Trophoblast cell (in vitro differentiated cells and primary cell): Measurements from ENCODE around the gene NEK5.
"Not testable (repeated sequence)": the region's sequence is repeated elsewhere in the genome, so short reads cannot be mapped to it uniquely, and the experiment has no call there.

ENCODE experiments used
- DNase-seq, 2 donors: peaks; one replicate each; pipeline ENCODE4 v3.0.0-alpha.2; 2016
- H2AFZ ChIP-seq: 2 replicates; pipeline ENCODE4 v1.6.1; 2013; ENCODE audit warnings: low read length, moderate library complexity, mild to moderate bottlenecking; ENCODE audit not compliant: insufficient read depth, poor library complexity
- H2AK5ac ChIP-seq: 2 replicates; pipeline ENCODE4 v1.6.1; 2013; ENCODE audit warnings: mild to moderate bottlenecking, low read length
- H2BK120ac ChIP-seq: 2 replicates; pipeline ENCODE4 v1.6.1; 2013; ENCODE audit warnings: low read length, mild to moderate bottlenecking, moderate library complexity; ENCODE audit not compliant: insufficient read depth, poor library complexity
- H2BK12ac ChIP-seq: 2 replicates; pipeline ENCODE4 v1.6.1; 2013; ENCODE audit warnings: mild to moderate bottlenecking, low read length, moderate library complexity
- H2BK5ac ChIP-seq: 2 replicates; pipeline ENCODE4 v1.6.1; 2013; ENCODE audit warnings: low read length, low read depth, moderate library complexity, mild to moderate bottlenecking; ENCODE audit not compliant: poor library complexity
- H3K14ac ChIP-seq: 2 replicates; pipeline ENCODE4 v1.6.1; 2013; ENCODE audit warnings: mild to moderate bottlenecking, low read length
- H3K18ac ChIP-seq: 2 replicates; pipeline ENCODE4 v1.6.1; 2013; ENCODE audit warnings: mild to moderate bottlenecking, low read length
- H3K23ac ChIP-seq: 2 replicates; pipeline ENCODE4 v1.6.1; 2013; ENCODE audit warnings: low read length
- H3K27ac ChIP-seq: 2 replicates; pipeline ENCODE4 v1.5.1; 2013; ENCODE audit warnings: low read depth, mild to moderate bottlenecking, inconsistent platforms, low read length, moderate library complexity
- H3K27me3 ChIP-seq: 2 replicates; pipeline ENCODE4 v1.6.1; 2013; ENCODE audit warnings: inconsistent platforms, mild to moderate bottlenecking, low read length, moderate library complexity; ENCODE audit not compliant: insufficient read depth
- H3K36me3 ChIP-seq, 2 experiments: 1 replicate in 1 of 2; 2 replicates in 1 of 2; pipeline ENCODE4 v1.6.1; 2013; ENCODE audit warnings: low read length in 2 of 2, mild to moderate bottlenecking in 2 of 2, moderate library complexity in 1 of 2; ENCODE audit not compliant: insufficient read depth in 2 of 2, control insufficient read depth in 1 of 2
- H3K4ac ChIP-seq: 2 replicates; pipeline ENCODE4 v1.6.1; 2013; ENCODE audit warnings: low read depth, mild to moderate bottlenecking, low read length, moderate library complexity
- H3K4me1 ChIP-seq, 2 experiments: 1 replicate in 1 of 2; 2 replicates in 1 of 2; pipeline ENCODE4 v1.6.1; 2013; ENCODE audit warnings: low read length in 2 of 2, mild to moderate bottlenecking in 2 of 2, moderate library complexity in 1 of 2; ENCODE audit not compliant: insufficient read depth in 2 of 2, control insufficient read depth in 1 of 2
- H3K4me2 ChIP-seq: 2 replicates; pipeline ENCODE4 v1.6.1; 2013; ENCODE audit warnings: inconsistent platforms, mild to moderate bottlenecking, low read length, moderate library complexity
- H3K4me3 ChIP-seq: 2 replicates; pipeline ENCODE4 v1.5.1; 2013; ENCODE audit warnings: mild to moderate bottlenecking, low read depth, low read length, inconsistent platforms
- H3K79me1 ChIP-seq: one replicate; pipeline ENCODE4 v1.6.1; 2013; ENCODE audit warnings: low read length
- H3K79me2 ChIP-seq: 2 replicates; pipeline ENCODE4 v1.6.1; 2013; ENCODE audit warnings: low read length, mild to moderate bottlenecking; ENCODE audit not compliant: control insufficient read depth, insufficient read depth, poor library complexity
- H3K9ac ChIP-seq: 2 replicates; pipeline ENCODE4 v1.6.1; 2013; ENCODE audit warnings: mild to moderate bottlenecking, low read length
- H3K9me3 ChIP-seq: 2 replicates; pipeline ENCODE4 v1.6.1; 2013; ENCODE audit warnings: low read depth, mild to moderate bottlenecking, control low read depth, inconsistent platforms, low read length; ENCODE audit not compliant: insufficient read depth
- H4K12ac ChIP-seq: 2 replicates; pipeline ENCODE4 v1.6.1; 2013; ENCODE audit warnings: low read depth, mild to moderate bottlenecking, low read length, moderate library complexity
- H4K8ac ChIP-seq: 2 replicates; pipeline ENCODE4 v1.6.1; 2013; ENCODE audit warnings: low read depth, mild to moderate bottlenecking, low read length, moderate library complexity
- H4K91ac ChIP-seq: one replicate; pipeline ENCODE4 v1.6.1; 2013; ENCODE audit warnings: low read depth, mild to moderate bottlenecking, low read length, moderate library complexity
- WGBS: extraction: QIAGEN DNeasy Blood & Tissue Kit; methylation state at CpG from one replicate; pipeline ENCODE4 v1.1.7; 2013; ENCODE audit warnings: missing lambda C conversion rate; ENCODE audit not compliant: insufficient read length, insufficient coverage; ENCODE audit errors: extremely low coverage; 5-methylcytosine and 5-hydroxymethylcytosine counted together

Gene NEK5

DNA sequence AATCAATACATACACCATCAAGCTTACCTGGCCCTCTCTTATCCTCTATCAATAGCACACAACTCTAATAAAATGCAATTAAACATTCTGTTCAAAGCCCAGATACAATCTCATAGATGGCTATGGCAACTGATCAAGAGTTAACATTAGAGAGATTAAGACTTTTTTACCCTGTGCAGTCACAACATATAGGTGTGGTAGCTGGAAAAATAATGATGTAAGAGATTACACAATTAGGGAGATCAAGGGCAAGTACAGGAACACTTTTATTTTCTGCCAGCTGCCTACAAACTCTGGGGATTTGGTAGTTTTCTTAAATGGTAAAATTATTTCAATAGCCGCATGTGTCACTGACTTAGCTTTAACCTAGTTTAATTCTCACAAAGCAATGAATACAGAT lies 42.8 kb upstream of the NEK5 start:
- not testable (repeated sequence) for H4K91ac ChIP-seq, DNase-seq, H4K12ac ChIP-seq, H2BK12ac ChIP-seq, H2AFZ ChIP-seq, H3K27ac ChIP-seq, H3K14ac ChIP-seq, H3K18ac ChIP-seq, H2BK5ac ChIP-seq, H3K79me2 ChIP-seq, H2BK120ac ChIP-seq, H3K23ac ChIP-seq, H3K4me2 ChIP-seq, H3K9me3 ChIP-seq, H3K9ac ChIP-seq, H3K27me3 ChIP-seq, H3K4me1 ChIP-seq, H4K8ac ChIP-seq, H3K4ac ChIP-seq, H3K79me1 ChIP-seq, H2AK5ac ChIP-seq, H3K4me3 ChIP-seq
- peaks cover 10 to 16% of the 10 kb centered on the region in 2 experiments for H3K36me3 ChIP-seq
- no CpG with 5 or more reads among the region's 1 CpG for WGBS

- H4K8ac ChIP-seq, H3K4me1 ChIP-seq, H2BK120ac ChIP-seq, H3K23ac ChIP-seq, H3K18ac ChIP-seq, H3K79me2 ChIP-seq, H4K12ac ChIP-seq, H3K14ac ChIP-seq, H3K27me3 ChIP-seq, H3K79me1 ChIP-seq, DNase-seq, H3K4ac ChIP-seq, H3K9ac ChIP-seq, H2BK12ac ChIP-seq, H4K91ac ChIP-seq, H3K9me3 ChIP-seq, H2BK5ac ChIP-seq, H3K4me3 ChIP-seq, H3K4me2 ChIP-seq, H3K27ac ChIP-seq, H2AFZ ChIP-seq, H2AK5ac ChIP-seq: not testable (repeated sequence)
- WGBS = no CpG with 5 or more reads among the region's 1 CpG
- H3K36me3 ChIP-seq = peaks cover 12 to 21% of the 10 kb centered on the region in 2 experiments
These were observed 42.0 kb upstream of the NEK5 start for GRCh38 chr13:52170828-52171391.

DNA sequence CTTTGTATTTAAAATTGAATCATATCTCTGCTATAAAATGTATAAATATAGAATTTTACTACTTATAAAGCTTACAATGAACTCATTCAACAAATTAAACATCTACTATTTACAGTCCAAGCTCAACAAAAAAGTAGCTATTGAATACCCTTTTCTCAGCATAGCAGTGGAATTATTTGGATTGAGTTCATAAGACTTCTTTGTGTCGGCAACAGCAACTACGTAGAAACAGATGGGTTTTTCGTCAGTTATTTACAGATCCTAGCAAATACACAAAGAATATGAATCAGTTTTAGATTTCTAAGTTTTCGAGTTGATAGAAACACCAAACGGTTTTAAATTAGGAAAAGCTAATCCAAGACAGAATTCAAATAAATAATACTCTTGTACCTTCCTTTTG lies 41.0 kb upstream of the NEK5 start:
- H2BK12ac ChIP-seq = no peak overlapping the region
- WGBS = no CpG with 5 or more reads among the region's 5 CpGs

DNA sequence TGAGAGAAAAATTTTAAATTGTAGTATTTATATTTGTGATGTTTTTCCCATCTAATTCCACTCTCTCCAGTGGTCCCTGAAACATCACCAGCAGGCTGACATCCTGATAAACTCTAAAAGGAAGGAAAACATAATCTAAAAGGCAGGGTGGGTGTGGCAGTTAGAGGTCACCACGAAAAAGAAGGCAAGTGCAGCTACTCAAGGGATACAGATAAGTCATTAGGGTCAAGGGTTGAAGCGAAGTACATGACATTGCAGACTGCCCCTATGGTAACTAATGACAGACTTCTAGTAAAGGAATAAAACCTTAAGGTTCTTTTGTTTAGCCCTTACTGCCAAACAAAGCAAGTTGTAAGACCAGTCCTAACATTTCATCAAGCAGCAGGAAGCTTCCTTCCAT lies 36.5 kb upstream of the NEK5 start:
- no peak overlapping the region for H3K4me2 ChIP-seq
- no CpG with 5 or more reads among the region's 2 CpGs for WGBS
- H3K4ac ChIP-seq = no peak overlapping the region
- no peak overlapping the region for H2AK5ac ChIP-seq
- no peak overlapping the region for H4K91ac ChIP-seq
- no peak overlapping the region for H4K8ac ChIP-seq
- no peak overlapping the region for H2BK5ac ChIP-seq
- no peaks in the 10 kb centered on the region for H3K79me2 ChIP-seq
- DNase-seq = no peak
- H3K14ac ChIP-seq = no peak overlapping the region
- no peak overlapping the region for H3K23ac ChIP-seq
- H2AFZ ChIP-seq = no peak overlapping the region
- no peaks in the 10 kb centered on the region for H3K79me1 ChIP-seq
- H3K9me3 ChIP-seq = no peaks in the 10 kb centered on the region
- no peak overlapping the region for H2BK120ac ChIP-seq
- no peaks in the 10 kb centered on the region for H3K27me3 ChIP-seq
- H3K4me3 ChIP-seq = no peak overlapping the region
- no peak overlapping the region for H3K18ac ChIP-seq
- peaks cover 11 to 18% of the 10 kb centered on the region in 2 experiments for H3K36me3 ChIP-seq
- H3K27ac ChIP-seq = no peak overlapping the region
- no peak overlapping the region for H3K9ac ChIP-seq
- H4K12ac ChIP-seq = no peak overlapping the region
- no peak overlapping the region for H2BK12ac ChIP-seq
- H3K4me1 ChIP-seq = no peaks in the 10 kb centered on the region

More for the DNA sequence above, 41.0 kb upstream of the NEK5 start:
- H2BK5ac ChIP-seq = no peak overlapping the region
- DNase-seq = no peak
- H2BK120ac ChIP-seq = no peak overlapping the region
- H4K91ac ChIP-seq = no peak overlapping the region
- no peak overlapping the region for H4K8ac ChIP-seq
- peaks cover 12 to 21% of the 10 kb centered on the region in 2 experiments for H3K36me3 ChIP-seq
- no peaks in the 10 kb centered on the region for H3K79me1 ChIP-seq
- H3K27ac ChIP-seq = no peak overlapping the region
- H3K4me1 ChIP-seq = no peaks in the 10 kb centered on the region
- no peak overlapping the region for H3K4me3 ChIP-seq
- H3K9me3 ChIP-seq = no peaks in the 10 kb centered on the region
- no peak overlapping the region for H2AFZ ChIP-seq
- no peak overlapping the region for H3K23ac ChIP-seq
- no peak overlapping the region for H3K9ac ChIP-seq
- H4K12ac ChIP-seq = no peak overlapping the region
- H3K4ac ChIP-seq = no peak overlapping the region
- H3K4me2 ChIP-seq = no peak overlapping the region
- no peaks in the 10 kb centered on the region for H3K27me3 ChIP-seq
- no peak overlapping the region for H3K18ac ChIP-seq
- H3K79me2 ChIP-seq = no peaks in the 10 kb centered on the region
- H3K14ac ChIP-seq = no peak overlapping the region
- H2AK5ac ChIP-seq = no peak overlapping the region
